H1 (cell line): ENCODE measurements around the gene KIZ. TPM values are rescaled to one million over a fixed set of nuclear protein-coding genes. Genes with fewer than 3 reads are reported as not detected.

Source experiments
- NANOG ChIP-seq: IDR thresholded peaks from 2 replicates; pipeline ENCODE4 v1.6.1; 2011; ENCODE audit warnings: low read length, low read depth, mild to moderate bottlenecking, inconsistent platforms; ENCODE audit not compliant: insufficient read depth, poor library complexity, severe bottlenecking
- NRF1 ChIP-seq: IDR thresholded peaks from 2 replicates; pipeline ENCODE4 v1.6.1; 2011; ENCODE audit warnings: mild to moderate bottlenecking, low read depth, low read length, improper control_type of control experiment
- SP4 ChIP-seq: IDR thresholded peaks from 2 replicates; pipeline ENCODE4 v1.6.1; 2012; ENCODE audit warnings: low read length, inconsistent platforms
- ZNF274 ChIP-seq: IDR thresholded peaks from 2 replicates; pipeline ENCODE4 v1.7.0; 2012; ENCODE audit warnings: low read length, borderline replicate concordance; ENCODE audit errors: extremely low read depth
- polyA plus RNA-seq, 7 experiments: library from polyadenylated mRNA; depleted of rRNA in 3 of 7; stranded (reverse) in 5 of 7; unstranded in 2 of 7; fragments of >200 nt in 5 of 7; fragments of 200-250 nt in 2 of 7; gene quantifications; 1 replicate in 5 of 7; 2 replicates in 1 of 7; 4 replicates in 1 of 7; pipeline versions ENCODE4 v1.2.1 to v1.2.3, GENCODE V29; 2011 to 2013; ENCODE audit warnings: missing spikeins in 2 of 7, mixed read lengths in 2 of 7
- total RNA-seq: library from RNA; stranded (reverse); fragmentation: NEBNext Ultra II Directional; extraction: Animal tissue kit (Norgen Biotek cat#: 25700); gene quantifications from 2 replicates; pipeline ENCODE4 v1.2.1, GENCODE V29; 2021
- TF ChIP-seq, protein P1 (sequence below): fragments of 300-600 bp; sonication (generic); IDR thresholded peaks from 2 replicates; pipeline ENCODE4 v1.7.1; 2012; ENCODE audit warnings: low read length, moderate library complexity, mild to moderate bottlenecking, inconsistent platforms; ENCODE audit not compliant: insufficient replicate concordance
- TF ChIP-seq, protein P2 (sequence below), 3 experiments: IDR thresholded peaks; 1 replicate in 2 of 3; 2 replicates in 1 of 3; pipeline versions ENCODE4 v1.5.1 to v1.6.1; 2011; ENCODE audit warnings: low read length in 3 of 3, mild to moderate bottlenecking in 3 of 3, inconsistent platforms in 2 of 3, low read depth in 1 of 3, moderate library complexity in 1 of 3; ENCODE audit not compliant: insufficient read depth in 1 of 3; ENCODE audit errors: control extremely low read depth in 1 of 3
- TF ChIP-seq, protein P3 (sequence below): IDR thresholded peaks from 2 replicates; pipeline ENCODE4 v1.6.1; 2012; ENCODE audit warnings: low read length, inconsistent platforms

Gene KIZ
- total and polyA plus RNA-seq, 2 of the 8 experiments (the other 6 are each of a cell fraction or from before 2014, with no cell fraction given): 13.0 to 51.7 TPM

DNA sequence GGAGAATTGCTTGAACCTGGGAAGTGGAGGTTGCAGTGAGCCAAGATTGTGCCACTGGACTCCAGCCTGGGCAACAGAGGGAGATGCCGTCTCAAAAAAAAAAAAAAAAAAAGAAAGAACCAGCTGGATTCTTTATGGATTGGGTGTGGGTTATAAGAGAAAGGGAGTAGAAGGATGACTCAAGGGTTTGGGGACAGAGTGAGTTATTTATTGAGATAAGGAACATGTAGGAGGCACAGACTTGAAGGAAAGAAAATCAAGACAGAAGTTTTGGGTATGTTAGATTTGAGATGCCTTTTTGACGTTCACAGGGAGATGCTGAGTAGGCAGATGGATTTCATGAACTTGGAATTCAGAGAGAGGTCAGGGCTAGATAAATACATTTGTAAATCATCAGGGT lies 47.6 kb downstream of the KIZ start (continued):
- TF ChIP-seq, protein P1, sequence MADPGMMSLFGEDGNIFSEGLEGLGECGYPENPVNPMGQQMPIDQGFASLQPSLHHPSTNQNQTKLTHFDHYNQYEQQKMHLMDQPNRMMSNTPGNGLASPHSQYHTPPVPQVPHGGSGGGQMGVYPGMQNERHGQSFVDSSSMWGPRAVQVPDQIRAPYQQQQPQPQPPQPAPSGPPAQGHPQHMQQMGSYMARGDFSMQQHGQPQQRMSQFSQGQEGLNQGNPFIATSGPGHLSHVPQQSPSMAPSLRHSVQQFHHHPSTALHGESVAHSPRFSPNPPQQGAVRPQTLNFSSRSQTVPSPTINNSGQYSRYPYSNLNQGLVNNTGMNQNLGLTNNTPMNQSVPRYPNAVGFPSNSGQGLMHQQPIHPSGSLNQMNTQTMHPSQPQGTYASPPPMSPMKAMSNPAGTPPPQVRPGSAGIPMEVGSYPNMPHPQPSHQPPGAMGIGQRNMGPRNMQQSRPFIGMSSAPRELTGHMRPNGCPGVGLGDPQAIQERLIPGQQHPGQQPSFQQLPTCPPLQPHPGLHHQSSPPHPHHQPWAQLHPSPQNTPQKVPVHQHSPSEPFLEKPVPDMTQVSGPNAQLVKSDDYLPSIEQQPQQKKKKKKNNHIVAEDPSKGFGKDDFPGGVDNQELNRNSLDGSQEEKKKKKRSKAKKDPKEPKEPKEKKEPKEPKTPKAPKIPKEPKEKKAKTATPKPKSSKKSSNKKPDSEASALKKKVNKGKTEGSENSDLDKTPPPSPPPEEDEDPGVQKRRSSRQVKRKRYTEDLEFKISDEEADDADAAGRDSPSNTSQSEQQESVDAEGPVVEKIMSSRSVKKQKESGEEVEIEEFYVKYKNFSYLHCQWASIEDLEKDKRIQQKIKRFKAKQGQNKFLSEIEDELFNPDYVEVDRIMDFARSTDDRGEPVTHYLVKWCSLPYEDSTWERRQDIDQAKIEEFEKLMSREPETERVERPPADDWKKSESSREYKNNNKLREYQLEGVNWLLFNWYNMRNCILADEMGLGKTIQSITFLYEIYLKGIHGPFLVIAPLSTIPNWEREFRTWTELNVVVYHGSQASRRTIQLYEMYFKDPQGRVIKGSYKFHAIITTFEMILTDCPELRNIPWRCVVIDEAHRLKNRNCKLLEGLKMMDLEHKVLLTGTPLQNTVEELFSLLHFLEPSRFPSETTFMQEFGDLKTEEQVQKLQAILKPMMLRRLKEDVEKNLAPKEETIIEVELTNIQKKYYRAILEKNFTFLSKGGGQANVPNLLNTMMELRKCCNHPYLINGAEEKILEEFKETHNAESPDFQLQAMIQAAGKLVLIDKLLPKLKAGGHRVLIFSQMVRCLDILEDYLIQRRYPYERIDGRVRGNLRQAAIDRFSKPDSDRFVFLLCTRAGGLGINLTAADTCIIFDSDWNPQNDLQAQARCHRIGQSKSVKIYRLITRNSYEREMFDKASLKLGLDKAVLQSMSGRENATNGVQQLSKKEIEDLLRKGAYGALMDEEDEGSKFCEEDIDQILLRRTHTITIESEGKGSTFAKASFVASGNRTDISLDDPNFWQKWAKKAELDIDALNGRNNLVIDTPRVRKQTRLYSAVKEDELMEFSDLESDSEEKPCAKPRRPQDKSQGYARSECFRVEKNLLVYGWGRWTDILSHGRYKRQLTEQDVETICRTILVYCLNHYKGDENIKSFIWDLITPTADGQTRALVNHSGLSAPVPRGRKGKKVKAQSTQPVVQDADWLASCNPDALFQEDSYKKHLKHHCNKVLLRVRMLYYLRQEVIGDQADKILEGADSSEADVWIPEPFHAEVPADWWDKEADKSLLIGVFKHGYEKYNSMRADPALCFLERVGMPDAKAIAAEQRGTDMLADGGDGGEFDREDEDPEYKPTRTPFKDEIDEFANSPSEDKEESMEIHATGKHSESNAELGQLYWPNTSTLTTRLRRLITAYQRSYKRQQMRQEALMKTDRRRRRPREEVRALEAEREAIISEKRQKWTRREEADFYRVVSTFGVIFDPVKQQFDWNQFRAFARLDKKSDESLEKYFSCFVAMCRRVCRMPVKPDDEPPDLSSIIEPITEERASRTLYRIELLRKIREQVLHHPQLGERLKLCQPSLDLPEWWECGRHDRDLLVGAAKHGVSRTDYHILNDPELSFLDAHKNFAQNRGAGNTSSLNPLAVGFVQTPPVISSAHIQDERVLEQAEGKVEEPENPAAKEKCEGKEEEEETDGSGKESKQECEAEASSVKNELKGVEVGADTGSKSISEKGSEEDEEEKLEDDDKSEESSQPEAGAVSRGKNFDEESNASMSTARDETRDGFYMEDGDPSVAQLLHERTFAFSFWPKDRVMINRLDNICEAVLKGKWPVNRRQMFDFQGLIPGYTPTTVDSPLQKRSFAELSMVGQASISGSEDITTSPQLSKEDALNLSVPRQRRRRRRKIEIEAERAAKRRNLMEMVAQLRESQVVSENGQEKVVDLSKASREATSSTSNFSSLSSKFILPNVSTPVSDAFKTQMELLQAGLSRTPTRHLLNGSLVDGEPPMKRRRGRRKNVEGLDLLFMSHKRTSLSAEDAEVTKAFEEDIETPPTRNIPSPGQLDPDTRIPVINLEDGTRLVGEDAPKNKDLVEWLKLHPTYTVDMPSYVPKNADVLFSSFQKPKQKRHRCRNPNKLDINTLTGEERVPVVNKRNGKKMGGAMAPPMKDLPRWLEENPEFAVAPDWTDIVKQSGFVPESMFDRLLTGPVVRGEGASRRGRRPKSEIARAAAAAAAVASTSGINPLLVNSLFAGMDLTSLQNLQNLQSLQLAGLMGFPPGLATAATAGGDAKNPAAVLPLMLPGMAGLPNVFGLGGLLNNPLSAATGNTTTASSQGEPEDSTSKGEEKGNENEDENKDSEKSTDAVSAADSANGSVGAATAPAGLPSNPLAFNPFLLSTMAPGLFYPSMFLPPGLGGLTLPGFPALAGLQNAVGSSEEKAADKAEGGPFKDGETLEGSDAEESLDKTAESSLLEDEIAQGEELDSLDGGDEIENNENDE: no peak
- no peak for TF ChIP-seq ZNF274
- TF ChIP-seq SP4: no peak
- TF ChIP-seq, protein P2, sequence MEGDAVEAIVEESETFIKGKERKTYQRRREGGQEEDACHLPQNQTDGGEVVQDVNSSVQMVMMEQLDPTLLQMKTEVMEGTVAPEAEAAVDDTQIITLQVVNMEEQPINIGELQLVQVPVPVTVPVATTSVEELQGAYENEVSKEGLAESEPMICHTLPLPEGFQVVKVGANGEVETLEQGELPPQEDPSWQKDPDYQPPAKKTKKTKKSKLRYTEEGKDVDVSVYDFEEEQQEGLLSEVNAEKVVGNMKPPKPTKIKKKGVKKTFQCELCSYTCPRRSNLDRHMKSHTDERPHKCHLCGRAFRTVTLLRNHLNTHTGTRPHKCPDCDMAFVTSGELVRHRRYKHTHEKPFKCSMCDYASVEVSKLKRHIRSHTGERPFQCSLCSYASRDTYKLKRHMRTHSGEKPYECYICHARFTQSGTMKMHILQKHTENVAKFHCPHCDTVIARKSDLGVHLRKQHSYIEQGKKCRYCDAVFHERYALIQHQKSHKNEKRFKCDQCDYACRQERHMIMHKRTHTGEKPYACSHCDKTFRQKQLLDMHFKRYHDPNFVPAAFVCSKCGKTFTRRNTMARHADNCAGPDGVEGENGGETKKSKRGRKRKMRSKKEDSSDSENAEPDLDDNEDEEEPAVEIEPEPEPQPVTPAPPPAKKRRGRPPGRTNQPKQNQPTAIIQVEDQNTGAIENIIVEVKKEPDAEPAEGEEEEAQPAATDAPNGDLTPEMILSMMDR (IDR thresholded peaks at IDR 0.05; ENCODE audit: control extremely low read depth in 1 of 3, insufficient read depth in 1 of 3, low read depth in 1 of 3, low read length in 3 of 3): no peak
- TF ChIP-seq, protein P3, sequence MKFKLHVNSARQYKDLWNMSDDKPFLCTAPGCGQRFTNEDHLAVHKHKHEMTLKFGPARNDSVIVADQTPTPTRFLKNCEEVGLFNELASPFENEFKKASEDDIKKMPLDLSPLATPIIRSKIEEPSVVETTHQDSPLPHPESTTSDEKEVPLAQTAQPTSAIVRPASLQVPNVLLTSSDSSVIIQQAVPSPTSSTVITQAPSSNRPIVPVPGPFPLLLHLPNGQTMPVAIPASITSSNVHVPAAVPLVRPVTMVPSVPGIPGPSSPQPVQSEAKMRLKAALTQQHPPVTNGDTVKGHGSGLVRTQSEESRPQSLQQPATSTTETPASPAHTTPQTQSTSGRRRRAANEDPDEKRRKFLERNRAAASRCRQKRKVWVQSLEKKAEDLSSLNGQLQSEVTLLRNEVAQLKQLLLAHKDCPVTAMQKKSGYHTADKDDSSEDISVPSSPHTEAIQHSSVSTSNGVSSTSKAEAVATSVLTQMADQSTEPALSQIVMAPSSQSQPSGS: no peak
- TF ChIP-seq NRF1: no peak
- TF ChIP-seq NANOG: no peak
